ENCODE data around the gene SFXN2. TPM values are rescaled to one million over a fixed set of nuclear protein-coding genes. Genes with fewer than 3 reads are reported as not detected.
A peak's percentile ranks its signal among the peaks of the same experiment; 100 is the strongest.
"Not testable (repeated sequence)": the region's sequence is repeated elsewhere in the genome, so short reads cannot be mapped to it uniquely, and the experiment has no call there.

The SFXN2 gene
- polyA plus RNA-seq, 2 of the 4 experiments (the other 2 are of a cell fraction) = 5.6 to 7.4 TPM

DNA sequence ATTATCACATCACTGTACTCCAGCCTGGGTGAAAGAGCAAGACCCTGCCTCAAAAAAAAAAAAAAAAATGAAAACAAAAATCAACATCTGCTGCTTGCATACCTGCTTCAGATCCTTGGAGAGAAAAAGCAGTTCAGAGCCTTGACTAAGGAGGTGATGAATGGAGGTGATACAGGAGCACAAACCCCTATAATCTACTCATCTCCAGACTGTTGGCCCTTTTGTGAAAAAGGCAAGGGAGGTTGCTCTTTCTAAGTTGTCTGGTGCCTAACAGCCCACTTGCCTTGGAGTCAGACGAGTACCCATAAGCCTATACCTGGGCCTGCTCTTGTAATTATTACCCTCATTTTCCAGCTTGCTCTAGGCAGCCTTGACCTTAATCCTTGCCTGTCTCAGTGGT lies 1.4 kb downstream of the SFXN2 start:
- no peak for TF ChIP-seq CBX8 (IDR thresholded peaks at IDR 0.05)
- TF ChIP-seq RFX5 (IDR thresholded peaks at IDR 0.05) = no peak
- TF ChIP-seq HOXB5 (CRISPR knock-in tag; IDR thresholded peaks at IDR 0.05) = no peak
- no peak for TF ChIP-seq FOXS1 (CRISPR knock-in tag; IDR thresholded peaks at IDR 0.05)
- TF ChIP-seq HEYL (CRISPR knock-in tag; IDR thresholded peaks at IDR 0.05) = no peak
- TF ChIP-seq USF2 (IDR thresholded peaks at IDR 0.05) = no peak
- no peak for TF ChIP-seq SMC3 (IDR thresholded peaks at IDR 0.05)
- no peak for TF ChIP-seq HOXA7 (CRISPR knock-in tag; IDR thresholded peaks at IDR 0.05)
- peaks cover 18% of the 10 kb centered on the region for H3K4me1 ChIP-seq
- FAIRE-seq (no peak), ATAC-seq (no peak), DNase-seq (ENCODE audit: low read depth in 1 of 2, low spot score in 1 of 2) (no peak)
- 93% methylated on average over 1 of the region's 1 CpG for WGBS (ENCODE audit: missing lambda C conversion rate)
- no peaks in the 10 kb centered on the region for H3K9me3 ChIP-seq
- no peak overlapping the region for H3K4me3 ChIP-seq
- ChIA-PET POLR2A (interaction anchor here (2.5 kb wide), 1 partner anchor 70 kb away, joined by 15 read pairs; no protein-coding TSS in a partner anchor), CTCF (interaction anchor here (0.6 to 3.8 kb wide), 2 partner anchors 71 to 97 kb away, joined by 3 to 15 read pairs; partner anchors contain the start of gene TRIM8)
- peak overlapping the region; percentile 92; the same call in 2 of the 3 replicates for H3K4me2 ChIP-seq
- H3K27ac ChIP-seq = no peak overlapping the region

DNA sequence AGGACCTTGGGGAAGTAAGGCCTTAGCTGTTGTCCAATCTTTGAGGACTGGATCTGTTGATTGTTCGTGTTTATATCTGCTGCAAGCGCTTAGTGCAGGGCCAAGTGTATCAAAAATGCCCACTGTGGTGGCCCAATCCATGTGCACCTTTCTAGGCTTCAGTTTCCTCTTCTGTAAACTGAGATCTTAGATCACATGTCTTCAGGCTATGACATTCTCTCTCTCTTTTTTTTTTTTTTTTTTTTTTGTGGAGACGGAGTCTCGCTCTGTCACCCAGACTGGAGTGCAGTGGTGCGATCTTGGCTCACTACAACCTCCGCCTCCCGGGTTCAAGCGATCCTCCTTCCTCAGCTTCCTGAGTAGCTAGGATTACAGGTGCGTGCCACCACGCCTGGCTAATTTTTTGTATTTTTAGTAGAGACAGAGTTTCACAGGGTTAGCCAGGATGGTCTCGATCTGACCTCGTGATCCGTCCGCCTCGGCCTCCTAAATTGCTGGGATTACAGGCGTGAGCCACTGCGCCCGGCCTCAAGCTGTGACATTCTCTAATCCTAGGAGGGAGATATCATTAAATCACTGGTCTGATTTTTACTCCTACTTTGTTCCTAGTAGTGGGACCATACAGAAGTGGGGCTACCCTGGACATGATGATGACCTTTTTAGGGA lies 2.6 kb downstream of the SFXN2 start:
- FAIRE-seq; CTCF ChIA-PET; H3K27ac ChIP-seq; DNase-seq (ENCODE audit: low read depth in 1 of 2, low spot score in 1 of 2); POLR2A ChIA-PET; H3K4me3 ChIP-seq; H3K4me2 ChIP-seq; H3K9me3 ChIP-seq; ATAC-seq: not testable (repeated sequence)
- peaks cover 15% of the 10 kb centered on the region for H3K4me1 ChIP-seq
- 94% methylated on average over 18 of the region's 18 CpGs for WGBS (ENCODE audit: missing lambda C conversion rate)

DNA sequence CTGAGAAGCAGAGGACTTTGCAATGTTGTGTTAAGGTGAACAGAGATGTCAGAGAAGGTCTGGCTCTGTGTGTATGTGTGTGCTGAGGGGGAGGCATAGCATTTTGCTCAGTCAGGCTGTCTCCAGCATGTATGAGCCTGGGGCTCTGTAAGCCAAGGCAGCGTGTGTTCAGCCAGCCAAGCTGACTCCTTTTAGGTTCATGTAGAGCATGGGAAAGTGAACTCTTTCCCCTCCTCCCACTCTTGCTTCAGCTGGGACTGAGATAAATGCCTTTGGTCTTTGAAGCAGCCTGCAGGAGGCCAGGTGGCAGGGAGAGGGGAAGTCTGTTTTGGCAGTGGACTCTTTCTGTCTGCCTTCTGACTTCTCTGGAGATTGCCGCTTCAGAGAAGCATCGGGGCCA lies 3.8 kb downstream of the SFXN2 start:
- 96% methylated on average over 3 of the region's 3 CpGs for WGBS (ENCODE audit: missing lambda C conversion rate)
- Histone ChIP-seq H3K4me2 (no peak overlapping the region), H3K27ac (no peak overlapping the region), H3K9me3 (no peaks in the 10 kb centered on the region), H3K4me1 (peaks cover 6% of the 10 kb centered on the region; the same call in 1 of the 3 replicates), H3K4me3 (no peak overlapping the region)
- ATAC-seq (no peak), DNase-seq (ENCODE audit: low read depth in 1 of 2, low spot score in 1 of 2) (no peak), FAIRE-seq (no peak)
- CTCF ChIA-PET = interaction anchor here (0.8 kb wide), 1 partner anchor 35 kb away, joined by 3 read pairs; no protein-coding TSS in a partner anchor
- TF ChIP-seq ZSCAN20 (CRISPR knock-in tag; IDR thresholded peaks at IDR 0.05) (no peak), HMGXB4 (CRISPR knock-in tag; IDR thresholded peaks at IDR 0.05; ENCODE audit: borderline replicate concordance) (no peak), NPAS2 (CRISPR knock-in tag; IDR thresholded peaks at IDR 0.05; ENCODE audit: borderline replicate concordance) (no peak), CBX2 (IDR thresholded peaks at IDR 0.05; ENCODE audit: borderline replicate concordance, low read depth) (no peak), PHF8 (IDR thresholded peaks at IDR 0.05; ENCODE audit: borderline replicate concordance, low read depth) (no peak), HOXB13 (CRISPR knock-in tag; IDR thresholded peaks at IDR 0.05; ENCODE audit: low read depth) (no peak)
- TF ChIP-seq, protein P1, sequence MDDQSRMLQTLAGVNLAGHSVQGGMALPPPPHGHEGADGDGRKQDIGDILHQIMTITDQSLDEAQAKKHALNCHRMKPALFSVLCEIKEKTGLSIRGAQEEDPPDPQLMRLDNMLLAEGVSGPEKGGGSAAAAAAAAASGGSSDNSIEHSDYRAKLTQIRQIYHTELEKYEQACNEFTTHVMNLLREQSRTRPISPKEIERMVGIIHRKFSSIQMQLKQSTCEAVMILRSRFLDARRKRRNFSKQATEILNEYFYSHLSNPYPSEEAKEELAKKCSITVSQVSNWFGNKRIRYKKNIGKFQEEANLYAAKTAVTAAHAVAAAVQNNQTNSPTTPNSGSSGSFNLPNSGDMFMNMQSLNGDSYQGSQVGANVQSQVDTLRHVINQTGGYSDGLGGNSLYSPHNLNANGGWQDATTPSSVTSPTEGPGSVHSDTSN (IDR thresholded peaks at IDR 0.05) = no peak
- POLR2A ChIA-PET = no interaction called here
